GM23338 (cell line): ENCODE measurements around the gene GEMIN8.

ENCODE experiments used
- CTCF ChIP-seq, 2 experiments: fragments of 200-600 bp in 1 of 2; sonication (generic) in 1 of 2; conservative IDR thresholded peaks; 2 replicates each; pipeline versions ENCODE4 v1.5.1 to v1.6.1; 2016 to 2017; ENCODE audit warnings: antibody characterized with exemption in 2 of 2, low read depth in 2 of 2, mild to moderate bottlenecking in 2 of 2, moderate library complexity in 1 of 2
- POLR2AphosphoS5 ChIP-seq: IDR thresholded peaks from 2 replicates; pipeline ENCODE4 v1.6.1; 2016; ENCODE audit warnings: antibody characterized with exemption, low read depth

DNA sequence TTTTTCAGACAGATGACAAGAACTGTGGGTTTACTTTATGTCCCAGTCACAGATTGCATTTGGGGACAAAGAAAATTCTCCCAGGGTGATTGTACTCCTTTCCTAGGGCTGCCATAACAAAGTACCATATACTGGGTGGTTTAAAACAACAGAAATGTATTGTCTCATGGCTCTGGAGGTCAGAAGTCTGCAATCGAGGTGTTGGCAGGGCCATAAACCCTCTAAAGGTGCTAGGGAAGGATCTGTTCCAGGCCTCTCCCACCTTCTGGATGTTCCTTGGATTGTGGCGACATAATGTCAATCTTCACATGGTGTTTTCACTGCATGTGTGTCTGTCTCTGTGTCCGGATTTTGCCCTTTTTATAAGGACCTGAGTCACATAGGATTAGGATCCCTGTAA is 12.3 kb downstream of the GEMIN8 start:
- TF ChIP-seq CTCF (conservative IDR thresholded peaks at IDR 0.05; ENCODE audit: low read depth in 2 of 2) (no peak), POLR2AphosphoS5 (no peak)
